GM23338 (cell line): ENCODE results near the gene SNTB2. TPM values are rescaled to one million over a fixed set of nuclear protein-coding genes. Genes with fewer than 3 reads are reported as not detected.

Source experiments
- ATAC-seq: fragments of 200-7000 bp; cut with Tn5 transposase; 3 replicates; pipeline ENCODE4 v1.9.1; 2020
- DNase-seq: peaks from one replicate; pipeline ENCODE4 v3.0.0-alpha.2; 2015; ENCODE audit warnings: low spot score
- H2AFZ ChIP-seq: fragments of 200-600 bp; sonication (generic); 2 replicates; pipeline ENCODE4 v1.8.0; 2016; ENCODE audit warnings: antibody characterized with exemption, mild to moderate bottlenecking, moderate library complexity
- H3F3A ChIP-seq: fragments of 200-600 bp; sonication (generic); replicated peaks from 2 replicates; pipeline ENCODE4 v1.8.0; 2017; ENCODE audit warnings: antibody characterized with exemption, mixed run types, low read depth
- H3K27ac ChIP-seq: fragments of 200-600 bp; sonication (generic); 2 replicates; pipeline ENCODE4 v1.6.1; 2016; ENCODE audit warnings: low read depth
- H3K27me3 ChIP-seq: fragments of 200-600 bp; sonication (generic); 2 replicates; pipeline ENCODE4 v1.8.0; 2016; ENCODE audit warnings: mild to moderate bottlenecking, mixed run types, moderate library complexity; ENCODE audit not compliant: insufficient read depth
- H3K36me3 ChIP-seq: fragments of 200-600 bp; sonication (generic); 2 replicates; pipeline ENCODE4 v1.8.0; 2016; ENCODE audit warnings: mild to moderate bottlenecking; ENCODE audit not compliant: insufficient read depth
- H3K4me1 ChIP-seq: fragments of 200-600 bp; sonication (generic); 2 replicates; pipeline ENCODE4 v1.8.0; 2016; ENCODE audit warnings: mild to moderate bottlenecking, moderate library complexity; ENCODE audit not compliant: insufficient read depth
- H3K4me2 ChIP-seq: fragments of 200-600 bp; sonication (generic); 2 replicates; pipeline ENCODE4 v1.7.1; 2017; ENCODE audit warnings: mixed run types
- H3K4me3 ChIP-seq: fragments of 200-600 bp; sonication (generic); 2 replicates; pipeline ENCODE4 v1.6.1; 2016; ENCODE audit warnings: mixed run types
- H3K79me2 ChIP-seq: fragments of 200-600 bp; sonication (generic); replicated peaks from 2 replicates; pipeline ENCODE4 v1.8.0; 2017; ENCODE audit warnings: mild to moderate bottlenecking; ENCODE audit not compliant: insufficient read depth
- H3K9me2 ChIP-seq: fragments of 200-600 bp; sonication (generic); 2 replicates; pipeline ENCODE4 v1.8.0; 2017; ENCODE audit not compliant: insufficient read depth
- H4K20me1 ChIP-seq: fragments of 200-600 bp; sonication (generic); replicated peaks from 2 replicates; pipeline ENCODE4 v1.8.0; 2017; ENCODE audit warnings: mild to moderate bottlenecking; ENCODE audit not compliant: insufficient read depth
- H3K27ac Mint-ChIP-seq: 2 replicates; pipeline ENCODE4 v1.8.0; 2020; ENCODE audit warnings: inconsistent platforms, mild to moderate bottlenecking, moderate library complexity, mixed read lengths
- H3K27me3 Mint-ChIP-seq: 3 replicates; pipeline ENCODE4 v1.8.0; 2022; ENCODE audit warnings: low read depth, mild to moderate bottlenecking, moderate library complexity, mixed read lengths, inconsistent platforms; ENCODE audit not compliant: insufficient read depth, poor library complexity
- H3K36me3 Mint-ChIP-seq: 3 replicates; pipeline ENCODE4 v1.8.0; 2021; ENCODE audit warnings: low read depth, mild to moderate bottlenecking, inconsistent platforms, moderate library complexity, mixed read lengths
- H3K4me1 Mint-ChIP-seq: 3 replicates; pipeline ENCODE4 v1.8.0; 2020; ENCODE audit warnings: mild to moderate bottlenecking, inconsistent platforms, mixed read lengths
- H3K4me3 Mint-ChIP-seq: 3 replicates; pipeline ENCODE4 v1.8.0; 2021; ENCODE audit warnings: moderate library complexity, mild to moderate bottlenecking, inconsistent platforms, mixed read lengths
- H3K9me3 Mint-ChIP-seq: 3 replicates; pipeline ENCODE4 v1.8.0; 2020; ENCODE audit warnings: moderate library complexity, mild to moderate bottlenecking, inconsistent platforms, mixed read lengths
- CREB1 ChIP-seq: fragments of 250-450 bp; sonication (Bioruptor Pico); IDR thresholded peaks from 2 replicates; pipeline ENCODE4 v1.5.0; 2020; ENCODE audit warnings: low read depth, mild to moderate bottlenecking, moderate library complexity
- CTCF ChIP-seq, 2 experiments: fragments of 200-600 bp in 1 of 2; sonication (generic) in 1 of 2; conservative IDR thresholded peaks; 2 replicates each; pipeline versions ENCODE4 v1.5.1 to v1.6.1; 2016 to 2017; ENCODE audit warnings: antibody characterized with exemption in 2 of 2, low read depth in 2 of 2, mild to moderate bottlenecking in 2 of 2, moderate library complexity in 1 of 2
- REST ChIP-seq: IDR thresholded peaks from one replicate; pipeline ENCODE4 v1.6.1; 2018; ENCODE audit warnings: antibody characterized with exemption; ENCODE audit not compliant: unreplicated experiment
- ZNF114 ChIP-seq: fragments of 250-450 bp; sonication (Bioruptor Pico); IDR thresholded peaks from 2 replicates; pipeline ENCODE4 v1.5.0; 2020; ENCODE audit warnings: mild to moderate bottlenecking, moderate library complexity
- ZNF462 ChIP-seq: fragments of 250-450 bp; sonication (Bioruptor Pico); IDR thresholded peaks from 2 replicates; pipeline ENCODE4 v1.5.0; 2020; ENCODE audit warnings: mild to moderate bottlenecking, moderate library complexity
- polyA plus RNA-seq: library from polyadenylated mRNA; unstranded; fragments of >200 nt; fragmentation: Nextera tagmentation; extraction: Ambion mirVana; gene quantifications from 2 replicates; pipeline ENCODE4 v1.2.1, GENCODE V29; 2016
- total RNA-seq: library from RNA; depleted of rRNA; stranded (reverse); fragments of >200 nt; shearing (Covaris generic); gene quantifications from 2 replicates; pipeline ENCODE4 v1.2.3, GENCODE V29; 2014

The SNTB2 gene
- total and polyA plus RNA-seq, 2 experiments from 2014 or later, result 4.8 to 42.7 TPM

- H3K27me3 Mint-ChIP-seq, result peaks cover 3% of the 10 kb centered on the region
- no peaks in the 10 kb centered on the region for H3K9me3 Mint-ChIP-seq
- Histone ChIP-seq H3K4me1 (no peaks in the 10 kb centered on the region), H3K4me2 (no peak overlapping the region), H3K27ac (no peak overlapping the region), H3K36me3 (no peaks in the 10 kb centered on the region; the same call in 1 of the 2 replicates), H3F3A (no peaks in the 10 kb centered on the region), H3K79me2 (peaks cover 77% of the 10 kb centered on the region), H3K27me3 (no peaks in the 10 kb centered on the region), H3K4me3 (no peak overlapping the region), H3K9me2 (no peaks in the 10 kb centered on the region), H4K20me1 (peaks cover 4% of the 10 kb centered on the region), H2AFZ (no peak overlapping the region)
- H3K4me1 Mint-ChIP-seq, result no peaks in the 10 kb centered on the region
- ATAC-seq (no peak), DNase-seq (no peak)
- no peak for TF ChIP-seq REST
- no peak overlapping the region for H3K27ac Mint-ChIP-seq
- H3K4me3 Mint-ChIP-seq, result no peak overlapping the region
- 0 out of 3 replicates have a peak, but pooled peaks cover 5% of the 10 kb centered on the region for H3K36me3 Mint-ChIP-seq
These were observed 32.3 kb downstream of the SNTB2 start for GRCh38 chr16:69219279-69219678.

- 0 out of 3 replicates have a peak, but pooled peaks cover 5% of the 10 kb centered on the region for H3K36me3 Mint-ChIP-seq
- Histone ChIP-seq H3K27ac (no peak overlapping the region), H3K27me3 (no peaks in the 10 kb centered on the region), H3K4me2 (no peak overlapping the region), H2AFZ (no peak overlapping the region), H3K4me1 (no peaks in the 10 kb centered on the region), H3K36me3 (no peaks in the 10 kb centered on the region), H3K9me2 (no peaks in the 10 kb centered on the region), H4K20me1 (peaks cover 4% of the 10 kb centered on the region), H3F3A (no peaks in the 10 kb centered on the region), H3K79me2 (peaks cover 68% of the 10 kb centered on the region), H3K4me3 (no peak overlapping the region)
- H3K27ac Mint-ChIP-seq, result no peak overlapping the region
- no peaks in the 10 kb centered on the region for H3K9me3 Mint-ChIP-seq
- peaks cover 4% of the 10 kb centered on the region for H3K27me3 Mint-ChIP-seq
- H3K4me3 Mint-ChIP-seq, result no peak overlapping the region
- H3K4me1 Mint-ChIP-seq, result no peaks in the 10 kb centered on the region
- ATAC-seq (no peak), DNase-seq (no peak)
- TF ChIP-seq ZNF114 (no peak), REST (no peak), ZNF462 (CRISPR knock-in tag) (no peak), CREB1 (CRISPR knock-in tag) (no peak), CTCF (conservative IDR thresholded peaks at IDR 0.05; ENCODE audit: low read depth in 2 of 2) (no peak)
These were observed 36.9 kb downstream of the SNTB2 start for GRCh38 chr16:69223882-69224281.
